Measurements from ENCODE around the gene CH25H. TPM values are rescaled to one million over a fixed set of nuclear protein-coding genes. Genes with fewer than 3 reads are reported as not detected.
A peak's percentile ranks its signal among the peaks of the same experiment; 100 is the strongest.
"Not testable (repeated sequence)": the region's sequence is repeated elsewhere in the genome, so short reads cannot be mapped to it uniquely, and the experiment has no call there.

The CH25H gene
- total RNA-seq, 1 experiment from 2014 or later, result not detected

GRCh38 chr10:89173075-89173474 lies 34.0 kb downstream of the CH25H start:
- POLR2A ChIA-PET (ENCODE audit: unreplicated experiment), result interaction anchor here (0.6 kb wide), 1 partner anchor 743 kb away, joined by 4 read pairs; no protein-coding TSS in a partner anchor
- CTCF ChIA-PET, result interaction anchor here (0.7 kb wide), 1 partner anchor 245 kb away, joined by 4 read pairs; no protein-coding TSS in a partner anchor
- no TSS peak for BruUV-seq (replicated peaks)
- DNase-seq, result no peak
- H3K4me1 ChIP-seq (replicated peaks; ENCODE audit: insufficient read depth), result no peaks in the 10 kb centered on the region
- H3K27ac ChIP-seq, result no peak overlapping the region
- intact Hi-C loops (cut with micrococcal nuclease; ENCODE audit: unreplicated experiment), result no loop called here
- no peaks in the 10 kb centered on the region for H3K9me3 ChIP-seq (ENCODE audit: insufficient read depth, low read depth)
- TF ChIP-seq EZH2 (IDR thresholded peaks at IDR 0.05; ENCODE audit: low read depth), result no peak
- TF ChIP-seq, protein P1, sequence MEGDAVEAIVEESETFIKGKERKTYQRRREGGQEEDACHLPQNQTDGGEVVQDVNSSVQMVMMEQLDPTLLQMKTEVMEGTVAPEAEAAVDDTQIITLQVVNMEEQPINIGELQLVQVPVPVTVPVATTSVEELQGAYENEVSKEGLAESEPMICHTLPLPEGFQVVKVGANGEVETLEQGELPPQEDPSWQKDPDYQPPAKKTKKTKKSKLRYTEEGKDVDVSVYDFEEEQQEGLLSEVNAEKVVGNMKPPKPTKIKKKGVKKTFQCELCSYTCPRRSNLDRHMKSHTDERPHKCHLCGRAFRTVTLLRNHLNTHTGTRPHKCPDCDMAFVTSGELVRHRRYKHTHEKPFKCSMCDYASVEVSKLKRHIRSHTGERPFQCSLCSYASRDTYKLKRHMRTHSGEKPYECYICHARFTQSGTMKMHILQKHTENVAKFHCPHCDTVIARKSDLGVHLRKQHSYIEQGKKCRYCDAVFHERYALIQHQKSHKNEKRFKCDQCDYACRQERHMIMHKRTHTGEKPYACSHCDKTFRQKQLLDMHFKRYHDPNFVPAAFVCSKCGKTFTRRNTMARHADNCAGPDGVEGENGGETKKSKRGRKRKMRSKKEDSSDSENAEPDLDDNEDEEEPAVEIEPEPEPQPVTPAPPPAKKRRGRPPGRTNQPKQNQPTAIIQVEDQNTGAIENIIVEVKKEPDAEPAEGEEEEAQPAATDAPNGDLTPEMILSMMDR (conservative IDR thresholded peaks at IDR 0.05), result no peak
- no peak overlapping the region for H3K4me2 ChIP-seq
- H2AFZ ChIP-seq, result peak overlapping the region; percentile 66; the same call in 1 of the 2 replicates
- no peak overlapping the region for H3K4me3 ChIP-seq
- H3K36me3 ChIP-seq (ENCODE audit: low read depth), result no peaks in the 10 kb centered on the region
- H3F3A ChIP-seq (ENCODE audit: insufficient read depth, low read depth), result no peaks in the 10 kb centered on the region
- no peaks in the 10 kb centered on the region for H3K9me2 ChIP-seq (ENCODE audit: insufficient read depth)
- H4K20me1 ChIP-seq (ENCODE audit: insufficient read depth), result no peaks in the 10 kb centered on the region
- no peaks in the 10 kb centered on the region for H3K27me3 ChIP-seq (ENCODE audit: insufficient read depth, low read depth)
- H3K79me2 ChIP-seq (ENCODE audit: low read depth), result no peaks in the 10 kb centered on the region

GRCh38 chr10:89171996-89172395 lies 35.1 kb downstream of the CH25H start:
- intact Hi-C loops (cut with micrococcal nuclease; ENCODE audit: unreplicated experiment), result no loop called here
- H3F3A ChIP-seq (ENCODE audit: insufficient read depth, low read depth), result no peaks in the 10 kb centered on the region
- no peak for DNase-seq
- H3K27ac ChIP-seq, result no peak overlapping the region
- no peak overlapping the region for H3K4me2 ChIP-seq
- TF ChIP-seq EZH2 (IDR thresholded peaks at IDR 0.05; ENCODE audit: low read depth), result no peak
- TF ChIP-seq, protein P1 (conservative IDR thresholded peaks at IDR 0.05), result no peak
- H3K4me1 ChIP-seq (replicated peaks; ENCODE audit: insufficient read depth), result no peaks in the 10 kb centered on the region
- CTCF ChIA-PET, result no interaction called here
- BruUV-seq (replicated peaks), result no TSS peak
- no peaks in the 10 kb centered on the region for H3K9me2 ChIP-seq (ENCODE audit: insufficient read depth)
- H3K9me3 ChIP-seq (ENCODE audit: insufficient read depth, low read depth), result no peaks in the 10 kb centered on the region
- no peaks in the 10 kb centered on the region for H4K20me1 ChIP-seq (ENCODE audit: insufficient read depth)
- H2AFZ ChIP-seq, result no peak overlapping the region
- POLR2A ChIA-PET (ENCODE audit: unreplicated experiment), result no interaction called here
- no peaks in the 10 kb centered on the region for H3K79me2 ChIP-seq (ENCODE audit: low read depth)
- H3K36me3 ChIP-seq (ENCODE audit: low read depth), result no peaks in the 10 kb centered on the region
- H3K27me3 ChIP-seq (ENCODE audit: insufficient read depth, low read depth), result no peaks in the 10 kb centered on the region
- H3K4me3 ChIP-seq, result no peak overlapping the region

GRCh38 chr10:89171263-89171872 lies 35.7 kb downstream of the CH25H start:
- Histone ChIP-seq H3K4me3 (no peak overlapping the region), H3K4me2 (no peak overlapping the region), H3F3A (ENCODE audit: insufficient read depth, low read depth) (no peaks in the 10 kb centered on the region), H3K79me2 (ENCODE audit: low read depth) (no peaks in the 10 kb centered on the region), H2AFZ (no peak overlapping the region), H4K20me1 (ENCODE audit: insufficient read depth) (no peaks in the 10 kb centered on the region), H3K27me3 (ENCODE audit: insufficient read depth, low read depth) (no peaks in the 10 kb centered on the region), H3K9me2 (ENCODE audit: insufficient read depth) (no peaks in the 10 kb centered on the region), H3K4me1 (replicated peaks; ENCODE audit: insufficient read depth) (no peaks in the 10 kb centered on the region), H3K9me3 (ENCODE audit: insufficient read depth, low read depth) (no peaks in the 10 kb centered on the region), H3K27ac (no peak overlapping the region), H3K36me3 (ENCODE audit: low read depth) (no peaks in the 10 kb centered on the region)
- no peak for DNase-seq
- CTCF ChIA-PET, result no interaction called here
- BruUV-seq (replicated peaks), result no TSS peak
- TF ChIP-seq, protein P1 (conservative IDR thresholded peaks at IDR 0.05), result no peak
- no peak for TF ChIP-seq EZH2 (IDR thresholded peaks at IDR 0.05; ENCODE audit: low read depth)
- POLR2A ChIA-PET (ENCODE audit: unreplicated experiment), result no interaction called here
- intact Hi-C loops (cut with micrococcal nuclease; ENCODE audit: unreplicated experiment), result no loop called here

GRCh38 chr10:89168354-89168900 lies 38.7 kb downstream of the CH25H start:
- H4K20me1 ChIP-seq (ENCODE audit: insufficient read depth); H3K27me3 ChIP-seq (ENCODE audit: insufficient read depth, low read depth); intact Hi-C loops (cut with micrococcal nuclease; ENCODE audit: unreplicated experiment); POLR2A ChIA-PET (ENCODE audit: unreplicated experiment); BruUV-seq (replicated peaks); DNase-seq; CTCF ChIA-PET; H3K79me2 ChIP-seq (ENCODE audit: low read depth); H3K9me2 ChIP-seq (ENCODE audit: insufficient read depth); H3F3A ChIP-seq (ENCODE audit: insufficient read depth, low read depth); H3K4me3 ChIP-seq; H2AFZ ChIP-seq; H3K27ac ChIP-seq; H3K9me3 ChIP-seq (ENCODE audit: insufficient read depth, low read depth); H3K4me2 ChIP-seq; H3K4me1 ChIP-seq (replicated peaks; ENCODE audit: insufficient read depth); H3K36me3 ChIP-seq (ENCODE audit: low read depth): not testable (repeated sequence)
